BLaER1 treated with 17β-estradiol and CSF1 and Interleukin-3, amounts not matched to agents 10 nM and 100 nM (cell line): ENCODE measurements around the gene DUSP9.
"Not testable (repeated sequence)": the region's sequence is repeated elsewhere in the genome, so short reads cannot be mapped to it uniquely, and the experiment has no call there.

Experiments used
- H3K27ac ChIP-seq, 11 experiments: shearing (Covaris generic); formaldehyde crosslinking; 2 replicates each; pipeline ENCODE4 v1.8.1; 2022
- H3K27me3 ChIP-seq, 11 experiments: shearing (Covaris generic); formaldehyde crosslinking; 2 replicates each; pipeline ENCODE4 v1.8.1; 2022
- H3K36me3 ChIP-seq, 11 experiments: shearing (Covaris generic); formaldehyde crosslinking; 2 replicates each; pipeline ENCODE4 v1.8.1; 2022
- H3K4me1 ChIP-seq, 10 experiments: shearing (Covaris generic); formaldehyde crosslinking; 2 replicates each; pipeline ENCODE4 v1.8.1; 2022
- H3K4me2 ChIP-seq, 11 experiments: shearing (Covaris generic); formaldehyde crosslinking; 2 replicates each; pipeline ENCODE4 v1.8.1; 2022
- H3K4me3 ChIP-seq, 10 experiments: shearing (Covaris generic); formaldehyde crosslinking; 2 replicates each; pipeline ENCODE4 v1.8.1; 2022
- H3K9ac ChIP-seq, 11 experiments: shearing (Covaris generic); formaldehyde crosslinking; 2 replicates each; pipeline ENCODE4 v1.8.1; 2022
- H3K9me3 ChIP-seq, 11 experiments: shearing (Covaris generic); formaldehyde crosslinking; replicated peaks in 1 of 11; 2 replicates each; pipeline ENCODE4 v1.8.1; 2022
- H4K20me1 ChIP-seq, 11 experiments: shearing (Covaris generic); formaldehyde crosslinking; 2 replicates each; pipeline ENCODE4 v1.8.1; 2022
- Cebpa-rat ChIP-seq, 11 experiments: shearing (Covaris generic); IDR thresholded peaks; 2 replicates each; pipeline ENCODE4 v1.8.1; 2022

DUSP9 gene

GRCh38 chrX:153673428-153674218, 26.6 kb downstream of the DUSP9 start, which contains the start of gene PNCK:
Gene PNCK, minus strand, starts transcription at chrX:153673813. Its CDS starts 737 bp downstream, at chrX:153673076.
- H4K20me1 ChIP-seq, result no peaks in the 10 kb centered on the region; a peak in 1 of 22 replicates
- H3K9ac ChIP-seq, result no peak within 1 kb of the TSS
- H3K36me3 ChIP-seq, result no peaks in the 10 kb centered on the region
- H3K4me2 ChIP-seq, result no peak within 1 kb of the TSS
- no peak within 1 kb of the TSS for H3K27ac ChIP-seq
- TF ChIP-seq Cebpa-rat (IDR thresholded peaks at IDR 0.05), result no peak
- peaks cover 36 to 72% (median 61%) of the 10 kb centered on the region in 11 experiments for H3K27me3 ChIP-seq
- peaks cover 0 to 13% (median 0%) of the 10 kb centered on the region in 10 experiments; a peak in 4 of 20 replicates for H3K4me1 ChIP-seq
- H3K4me3 ChIP-seq, result no peak within 1 kb of the TSS
- H3K9me3 ChIP-seq, result peaks cover 0 to 48% (median 27%) of the 10 kb centered on the region in 11 experiments; a peak in 13 of 22 replicates

- Histone ChIP-seq H3K4me2 (no peak overlapping the region), H3K4me1 (peaks cover 0 to 13% (median 0%) of the 10 kb centered on the region in 10 experiments; a peak in 4 of 20 replicates), H3K36me3 (no peaks in the 10 kb centered on the region), H3K9me3 (peaks cover 0 to 41% (median 25%) of the 10 kb centered on the region in 11 experiments; a peak in 11 of 22 replicates), H4K20me1 (no peaks in the 10 kb centered on the region; a peak in 1 of 22 replicates), H3K9ac (no peak overlapping the region), H3K27ac (no peak overlapping the region), H3K4me3 (no peak overlapping the region), H3K27me3 (peaks cover 39 to 79% (median 64%) of the 10 kb centered on the region in 11 experiments)
- no peak for TF ChIP-seq Cebpa-rat (IDR thresholded peaks at IDR 0.05)
Observed at GRCh38 chrX:153674219-153674851, 27.3 kb downstream of the DUSP9 start.

- no peaks in the 10 kb centered on the region for H4K20me1 ChIP-seq
- H3K9ac ChIP-seq, result no peak overlapping the region
- H3K4me2 ChIP-seq, result no peak overlapping the region
- H3K27me3 ChIP-seq, result peaks cover 3 to 57% (median 36%) of the 10 kb centered on the region in 11 experiments; a peak in 19 of 22 replicates
- H3K9me3 ChIP-seq, result peaks cover 15 to 39% (median 29%) of the 10 kb centered on the region in 11 experiments
- H3K27ac ChIP-seq, result no peak overlapping the region
- no peaks in the 10 kb centered on the region for H3K4me1 ChIP-seq
- H3K36me3 ChIP-seq, result no peaks in the 10 kb centered on the region
- no peak overlapping the region for H3K4me3 ChIP-seq
- TF ChIP-seq Cebpa-rat (IDR thresholded peaks at IDR 0.05), result no peak
Observed at GRCh38 chrX:153681175-153681574, 34.2 kb downstream of the DUSP9 start.

- not testable (repeated sequence) for H3K9ac ChIP-seq, H3K4me2 ChIP-seq, H3K4me1 ChIP-seq, H3K4me3 ChIP-seq, H3K27ac ChIP-seq, H4K20me1 ChIP-seq, H3K36me3 ChIP-seq
- Histone ChIP-seq H3K9me3 (peaks cover 16 to 42% (median 37%) of the 10 kb centered on the region in 11 experiments), H3K27me3 (peaks cover 3 to 44% (median 32%) of the 10 kb centered on the region in 11 experiments; a peak in 19 of 22 replicates)
Observed at GRCh38 chrX:153683486-153683885, 36.5 kb downstream of the DUSP9 start.

GRCh38 chrX:153684467-153685155, 37.6 kb downstream of the DUSP9 start:
- H3K27me3 ChIP-seq, result peaks cover 0 to 43% (median 32%) of the 10 kb centered on the region in 11 experiments; a peak in 19 of 22 replicates
- no peak overlapping the region for H3K9ac ChIP-seq
- H3K4me3 ChIP-seq, result no peak overlapping the region
- no peak for TF ChIP-seq Cebpa-rat (IDR thresholded peaks at IDR 0.05)
- H3K27ac ChIP-seq, result no peak overlapping the region
- no peaks in the 10 kb centered on the region for H3K36me3 ChIP-seq
- H3K9me3 ChIP-seq, result peaks cover 16 to 44% (median 39%) of the 10 kb centered on the region in 11 experiments
- peaks cover 0 to 5% (median 0%) of the 10 kb centered on the region in 10 experiments; a peak in 2 of 20 replicates for H3K4me1 ChIP-seq
- H3K4me2 ChIP-seq, result no peak overlapping the region
- H4K20me1 ChIP-seq, result peaks cover 0 to 3% (median 0%) of the 10 kb centered on the region in 11 experiments; a peak in 8 of 22 replicates

- H3K4me1 ChIP-seq, result peaks cover 0 to 6% (median 0%) of the 10 kb centered on the region in 10 experiments; a peak in 4 of 20 replicates
- H4K20me1 ChIP-seq, result peaks cover 0 to 8% (median 4%) of the 10 kb centered on the region in 11 experiments; a peak in 11 of 22 replicates
- no peak overlapping the region for H3K9ac ChIP-seq
- TF ChIP-seq Cebpa-rat (IDR thresholded peaks at IDR 0.05), result no peak
- H3K27ac ChIP-seq, result no peak overlapping the region
- peaks cover 0 to 43% (median 32%) of the 10 kb centered on the region in 11 experiments; a peak in 20 of 22 replicates for H3K27me3 ChIP-seq
- H3K9me3 ChIP-seq, result peaks cover 16 to 48% (median 40%) of the 10 kb centered on the region in 11 experiments
- H3K4me3 ChIP-seq, result no peak overlapping the region
- H3K4me2 ChIP-seq, result no peak overlapping the region
- H3K36me3 ChIP-seq, result no peaks in the 10 kb centered on the region; a peak in 1 of 22 replicates
Observed at GRCh38 chrX:153685156-153685536, 38.1 kb downstream of the DUSP9 start.

DNA sequence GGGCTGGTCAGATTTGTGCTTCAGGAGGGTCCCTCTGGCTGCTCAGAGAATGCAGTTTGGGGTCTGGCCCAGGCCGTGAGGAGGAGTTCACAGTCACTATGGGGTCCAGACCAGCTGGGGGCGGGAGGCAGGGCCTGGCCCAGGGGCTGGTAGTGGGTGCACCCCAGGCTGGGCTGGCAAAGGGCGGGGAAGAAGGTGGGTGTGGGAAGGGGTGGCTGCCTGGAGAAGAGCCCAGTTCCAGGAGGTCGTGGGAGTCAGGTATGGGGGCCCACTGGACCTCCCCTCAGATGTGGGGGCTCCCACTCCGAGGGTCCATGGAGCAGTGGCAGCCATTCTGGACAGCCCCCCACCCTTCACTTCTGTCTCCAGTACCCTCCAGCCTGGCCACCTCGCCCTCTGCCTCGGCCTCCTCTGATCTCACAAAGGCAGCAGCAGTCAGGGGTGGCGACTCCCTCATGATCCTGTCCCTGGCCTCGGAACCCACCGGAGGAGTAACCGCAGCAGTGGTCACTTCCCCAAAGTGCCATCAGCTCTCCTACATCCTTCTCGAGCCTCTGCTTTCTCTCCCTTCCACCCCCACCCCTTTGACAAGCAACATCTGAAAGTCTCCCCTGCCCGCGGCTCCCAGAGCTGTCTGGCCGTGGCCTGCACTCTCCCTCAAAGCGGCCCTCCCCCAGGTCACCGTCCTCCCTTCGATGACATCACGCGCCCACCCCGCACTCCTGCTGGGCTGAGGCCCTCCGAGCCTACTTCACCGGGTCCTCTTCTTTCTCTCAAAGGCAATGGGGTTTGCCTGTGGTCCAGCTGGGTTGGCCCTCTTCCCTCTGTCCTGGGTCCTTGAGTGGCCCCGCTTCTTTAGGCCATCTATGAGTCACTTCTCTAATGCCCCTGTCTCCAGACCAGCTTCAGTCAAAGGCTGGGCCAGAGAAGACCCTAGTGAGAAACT, 39.0 kb downstream of the DUSP9 start:
- Histone ChIP-seq H3K9ac (no peak overlapping the region), H4K20me1 (peaks cover 0 to 17% (median 8%) of the 10 kb centered on the region in 11 experiments; a peak in 11 of 22 replicates), H3K4me2 (0 out of 22 replicates have a peak overlapping the region, but pooled peaks of 1 of the 11 experiments have one; percentile 14), H3K4me3 (no peak overlapping the region), H3K27me3 (peaks cover 0 to 39% (median 27%) of the 10 kb centered on the region in 11 experiments; a peak in 20 of 22 replicates), H3K9me3 (peaks cover 16 to 54% (median 42%) of the 10 kb centered on the region in 11 experiments), H3K4me1 (peaks cover 0 to 6% (median 0%) of the 10 kb centered on the region in 10 experiments; a peak in 4 of 20 replicates), H3K27ac (no peak overlapping the region), H3K36me3 (no peaks in the 10 kb centered on the region; a peak in 1 of 22 replicates)
- no peak for TF ChIP-seq Cebpa-rat (IDR thresholded peaks at IDR 0.05)
